Endometrial microvascular endothelial cells (primary cell): ENCODE results near the gene FBXO31. TPM values are rescaled to one million over a fixed set of nuclear protein-coding genes. Genes with fewer than 3 reads are reported as not detected.

ENCODE experiments used
- in situ Hi-C: cut with HindIII; loops from 2 replicates; pipeline ENCODE4 v1.10.0; 2017; ENCODE audit warnings: low sequenced_read_pairs, low pct_unique_long_range_greater_than_20kb; ENCODE audit errors: inconsistent ontology term
- total RNA-seq: library from RNA; depleted of rRNA; stranded (reverse); fragments of >200 nt; gene quantifications from one replicate; pipeline ENCODE4 v1.2.3, GENCODE V29; 2015; ENCODE audit errors: inconsistent ontology term

The FBXO31 gene
- total RNA-seq, 1 donor from 2014 or later = 25.2 TPM

- in situ Hi-C loops = no loop called here
Measured at GRCh38 chr16:87303962-87304521, 79.5 kb downstream of the FBXO31 start.

GRCh38 chr16:87303431-87303930 lies 80.1 kb downstream of the FBXO31 start:
- in situ Hi-C loops = no loop called here

- in situ Hi-C loops = no loop called here
Measured at GRCh38 chr16:87298857-87299465, 84.6 kb downstream of the FBXO31 start.

GRCh38 chr16:87297918-87298631 lies 85.5 kb downstream of the FBXO31 start:
- in situ Hi-C loops = no loop called here

GRCh38 chr16:87297407-87297806 lies 86.2 kb downstream of the FBXO31 start:
- in situ Hi-C loops = no loop called here

GRCh38 chr16:87295661-87296531 lies 87.7 kb downstream of the FBXO31 start:
- in situ Hi-C loops = no loop called here

GRCh38 chr16:87295259-87295658 lies 88.3 kb downstream of the FBXO31 start:
- in situ Hi-C loops = no loop called here

GRCh38 chr16:87293990-87294389 lies 89.6 kb downstream of the FBXO31 start:
- in situ Hi-C loops = no loop called here

- in situ Hi-C loops = no loop called here
Measured at GRCh38 chr16:87291944-87292343, 91.6 kb downstream of the FBXO31 start.

GRCh38 chr16:87288753-87289362 lies 94.7 kb downstream of the FBXO31 start:
- in situ Hi-C loops = no loop called here

- in situ Hi-C loops = no loop called here
Measured at GRCh38 chr16:87286839-87287626, 96.5 kb downstream of the FBXO31 start.

- in situ Hi-C loops = no loop called here
Measured at GRCh38 chr16:87284183-87284582, 99.4 kb downstream of the FBXO31 start.

- in situ Hi-C loops = no loop called here
Measured at GRCh38 chr16:87279094-87279658, 104.4 kb downstream of the FBXO31 start.

- in situ Hi-C loops = no loop called here
Measured at GRCh38 chr16:87278191-87279093, 105.1 kb downstream of the FBXO31 start.
